CD4-positive, alpha-beta T cell treated with Interleukin-15 for 1 hour (primary cell): ENCODE data around the gene PDE4D.
"Not testable (repeated sequence)": the region's sequence is repeated elsewhere in the genome, so short reads cannot be mapped to it uniquely, and the experiment has no call there.

Experiments
- DNase-seq: peaks from one replicate; pipeline ENCODE4 v3.0.0-alpha.2; 2020

PDE4D gene

GRCh38 chr5:59767681-59768151 is 125.8 kb downstream of the PDE4D start:
- no peak for DNase-seq

- DNase-seq: no peak
Measured at GRCh38 chr5:59767211-59767605, 126.3 kb downstream of the PDE4D start.

GRCh38 chr5:59766427-59767210 is 126.9 kb downstream of the PDE4D start:
- DNase-seq: no peak

- DNase-seq: no peak
Measured at GRCh38 chr5:59765446-59765845, 128.1 kb downstream of the PDE4D start.

GRCh38 chr5:59764361-59764760 is 129.2 kb downstream of the PDE4D start:
- DNase-seq: no peak

GRCh38 chr5:59763541-59763940 is 130.0 kb downstream of the PDE4D start:
- DNase-seq: no peak

GRCh38 chr5:59762232-59762631 is 131.3 kb downstream of the PDE4D start:
- DNase-seq: not testable (repeated sequence)

- no peak for DNase-seq
Measured at GRCh38 chr5:59760785-59761348, 132.7 kb downstream of the PDE4D start.

- no peak for DNase-seq
Measured at GRCh38 chr5:59759600-59760351, 133.8 kb downstream of the PDE4D start.

GRCh38 chr5:59758566-59758965 is 135.0 kb downstream of the PDE4D start:
- no peak for DNase-seq

GRCh38 chr5:59757442-59757841 is 136.1 kb downstream of the PDE4D start:
- DNase-seq: no peak

- no peak for DNase-seq
Measured at GRCh38 chr5:59756373-59757035, 137.0 kb downstream of the PDE4D start.

GRCh38 chr5:59755476-59755875 is 138.1 kb downstream of the PDE4D start:
- DNase-seq: no peak

GRCh38 chr5:59753599-59753998 is 139.9 kb downstream of the PDE4D start:
- no peak for DNase-seq

- no peak for DNase-seq
Measured at GRCh38 chr5:59749782-59750520, 143.6 kb downstream of the PDE4D start.

GRCh38 chr5:59748036-59748663 is 145.4 kb downstream of the PDE4D start:
- DNase-seq: not testable (repeated sequence)

- DNase-seq: no peak
Measured at GRCh38 chr5:59746241-59746765, 147.2 kb downstream of the PDE4D start.

- no peak for DNase-seq
Measured at GRCh38 chr5:59745415-59745863, 148.1 kb downstream of the PDE4D start.

- DNase-seq: no peak
Measured at GRCh38 chr5:59744531-59744992, 149.0 kb downstream of the PDE4D start.

GRCh38 chr5:59741599-59741998 is 151.9 kb downstream of the PDE4D start:
- DNase-seq: no peak

GRCh38 chr5:59738024-59738423 is 155.5 kb downstream of the PDE4D start:
- DNase-seq: no peak

- DNase-seq: no peak
Measured at GRCh38 chr5:59732806-59733205, 160.7 kb downstream of the PDE4D start.
